Measurements from ENCODE around the gene HIC1. TPM values are rescaled to one million over a fixed set of nuclear protein-coding genes. Genes with fewer than 3 reads are reported as not detected.
"Not testable (repeated sequence)": the region's sequence is repeated elsewhere in the genome, so short reads cannot be mapped to it uniquely, and the experiment has no call there.

HIC1 gene
- 19.0 TPM for total RNA-seq (ENCODE audit: insufficient read depth, low replicate concordance)

- DNase-seq (ENCODE audit: low spot score): peak; percentile 74
Observed at GRCh38 chr17:2054512-2055291, at the start of gene HIC1. TSS of gene HIC1 (plus strand) at chr17:2055103. CDS start at chr17:2056691, 1,588 bp downstream.

DNA sequence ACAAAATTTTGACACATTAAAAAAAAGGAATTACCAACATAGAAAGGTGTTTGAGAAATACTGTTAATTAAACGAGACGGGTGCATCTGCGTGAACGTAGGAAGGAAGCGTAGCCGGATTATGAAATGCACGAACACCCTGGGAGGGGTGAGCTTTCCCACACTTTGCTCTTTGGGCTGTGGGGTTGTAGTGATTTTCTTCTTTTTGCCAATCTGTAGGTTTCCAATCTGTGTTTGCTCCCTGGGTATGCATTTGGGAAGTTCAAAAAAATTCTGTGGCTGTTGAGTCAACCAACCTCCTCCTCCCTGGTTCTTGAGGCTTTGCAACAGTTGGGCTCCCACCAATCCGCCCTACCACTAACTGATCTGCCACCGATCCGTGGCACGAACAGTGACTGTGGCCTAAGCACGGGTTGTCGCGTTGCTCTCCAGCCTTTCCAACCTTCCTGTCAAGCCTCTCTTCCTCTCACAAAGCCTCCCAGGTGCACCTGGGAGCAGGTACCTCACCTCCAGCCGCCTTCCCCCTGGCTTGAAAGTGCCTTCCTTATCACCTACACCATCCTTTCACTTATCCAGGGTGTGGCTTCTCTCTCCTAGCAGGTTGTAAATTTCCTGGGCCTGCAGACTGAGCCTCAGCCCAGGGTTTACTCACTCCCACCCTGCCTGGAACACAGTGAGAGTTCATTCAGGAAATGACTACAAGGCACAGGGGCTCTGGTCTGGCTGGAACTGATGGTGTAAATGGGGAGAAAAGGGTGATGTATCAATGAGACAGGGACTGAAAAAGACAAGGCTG lies 46.4 kb upstream of the HIC1 start:
- DNase-seq (ENCODE audit: low spot score): no peak

DNA sequence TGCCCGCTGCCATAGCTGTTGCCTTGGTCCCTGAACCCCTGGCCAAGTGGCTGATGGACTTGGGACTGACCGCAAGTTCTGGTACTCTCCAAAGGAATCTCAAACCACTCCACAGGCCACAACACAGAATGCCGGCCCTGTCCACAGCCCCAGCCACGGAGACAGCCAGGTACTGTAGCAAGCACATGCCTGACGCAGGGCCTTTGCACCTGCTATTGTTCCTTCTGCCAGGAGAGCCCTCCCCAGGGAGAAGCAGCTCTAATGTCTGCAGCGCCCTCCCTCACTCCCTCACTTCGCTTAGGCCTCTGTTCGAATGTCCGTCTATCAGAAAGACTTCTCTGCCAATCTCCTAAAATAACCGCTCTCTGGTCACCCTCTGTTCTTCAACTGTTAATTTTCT lies 45.2 kb upstream of the HIC1 start:
- no peak for DNase-seq (ENCODE audit: low spot score)

DNA sequence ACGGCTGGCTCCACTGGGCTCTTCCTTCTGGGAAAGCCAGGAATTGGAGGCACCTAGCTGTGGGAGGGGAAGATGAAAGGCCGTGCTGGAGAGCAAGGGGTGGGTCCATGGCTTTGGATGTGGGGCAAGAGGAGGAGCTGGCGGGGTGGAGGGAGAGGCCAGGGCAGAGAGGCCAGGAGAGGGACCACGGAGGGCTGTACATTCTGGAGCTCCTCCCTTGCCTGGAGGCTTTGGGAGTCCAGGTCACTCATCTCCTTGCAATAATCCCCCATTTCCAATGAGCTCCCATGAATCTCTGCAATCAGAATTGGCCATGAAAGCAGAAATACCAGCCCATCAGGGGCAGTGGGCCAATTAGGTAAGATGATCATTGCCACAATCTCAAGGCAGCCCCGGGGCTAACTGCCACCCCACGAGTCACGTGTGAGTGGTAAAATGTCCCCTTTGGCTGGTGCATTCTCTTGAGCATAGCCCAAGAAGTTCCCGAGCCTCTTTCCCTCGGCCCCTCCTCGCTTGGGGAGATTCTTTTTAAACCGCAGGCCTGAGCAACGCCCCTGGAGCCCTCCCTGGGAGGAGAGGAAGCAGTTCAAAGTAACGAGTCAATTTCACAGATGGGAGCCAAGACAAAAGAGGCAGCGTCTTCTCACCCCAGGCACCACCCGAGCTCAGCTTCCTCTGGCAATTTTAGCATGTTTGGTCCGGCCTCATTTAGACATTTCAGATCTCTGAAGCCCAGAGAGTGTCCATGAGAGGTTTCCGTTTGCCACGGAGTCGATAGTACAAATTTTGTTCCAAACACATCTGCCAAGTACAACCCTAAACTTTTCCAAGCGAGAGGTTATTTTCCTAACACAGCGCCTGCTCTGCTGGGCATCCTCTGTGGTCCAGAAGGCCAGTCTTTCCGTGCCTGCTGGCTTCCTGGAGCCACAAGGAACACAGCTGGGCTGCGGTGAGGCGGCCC lies 43.2 kb upstream of the HIC1 start:
- peak; percentile 37 for DNase-seq (ENCODE audit: low spot score)

- no peak for DNase-seq (ENCODE audit: low spot score)
Observed at GRCh38 chr17:2012499-2012898, 42.4 kb upstream of the HIC1 start.

DNA sequence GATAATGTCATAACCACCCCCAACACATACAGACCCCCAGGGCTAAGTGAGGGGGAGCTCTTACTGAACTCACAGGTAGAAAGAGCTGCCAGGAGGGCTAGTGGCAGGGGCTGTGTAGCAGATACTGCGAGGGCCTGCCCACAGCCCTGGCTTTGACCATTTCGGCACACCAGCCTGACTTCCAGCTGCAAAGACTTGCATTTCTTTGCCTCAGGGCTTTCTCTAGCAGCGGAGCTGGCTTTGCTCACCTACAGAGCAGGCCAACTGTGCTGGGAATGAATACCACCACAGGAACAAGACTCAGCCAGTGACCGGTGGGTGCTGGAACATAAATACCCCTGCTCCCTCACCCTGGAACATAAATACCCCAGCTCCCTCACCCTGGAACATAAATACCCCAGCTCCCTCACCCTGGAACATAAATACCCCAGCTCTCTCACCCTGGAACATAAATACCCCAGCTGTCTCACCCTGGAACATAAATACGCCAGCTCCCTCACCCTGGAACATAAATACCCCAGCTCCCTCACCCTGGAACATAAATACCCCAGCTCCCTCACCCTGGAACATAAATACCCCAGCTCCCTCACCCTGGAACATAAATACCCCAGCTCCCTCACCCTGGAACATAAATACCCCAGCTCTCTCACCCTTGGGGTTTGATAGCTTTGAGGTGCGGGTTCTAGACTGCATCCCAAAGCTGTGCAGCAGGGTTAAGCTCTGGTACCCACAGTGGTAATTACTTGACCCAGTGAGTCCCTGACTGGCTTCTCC lies 41.5 kb upstream of the HIC1 start:
- DNase-seq (ENCODE audit: low spot score): not testable (repeated sequence)

DNA sequence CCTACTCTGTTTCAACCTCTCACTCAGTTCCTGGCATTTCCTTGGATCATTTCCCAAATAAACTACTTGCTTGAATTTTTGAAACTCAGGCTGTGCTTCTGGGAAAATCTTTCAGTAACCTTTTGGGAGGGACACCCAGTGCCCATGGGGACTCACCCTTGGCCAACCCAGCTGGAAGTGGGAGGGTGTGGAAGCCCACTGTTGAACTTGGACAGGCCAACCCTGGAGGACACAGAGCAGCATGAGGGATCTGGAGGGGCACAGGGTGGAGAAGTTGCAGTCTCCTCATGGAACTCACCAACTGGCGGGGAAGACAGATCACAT lies 40.9 kb upstream of the HIC1 start:
- DNase-seq (ENCODE audit: low spot score): no peak

GRCh38 chr17:2015314-2015713 lies 39.6 kb upstream of the HIC1 start:
- DNase-seq (ENCODE audit: low spot score): no peak

DNA sequence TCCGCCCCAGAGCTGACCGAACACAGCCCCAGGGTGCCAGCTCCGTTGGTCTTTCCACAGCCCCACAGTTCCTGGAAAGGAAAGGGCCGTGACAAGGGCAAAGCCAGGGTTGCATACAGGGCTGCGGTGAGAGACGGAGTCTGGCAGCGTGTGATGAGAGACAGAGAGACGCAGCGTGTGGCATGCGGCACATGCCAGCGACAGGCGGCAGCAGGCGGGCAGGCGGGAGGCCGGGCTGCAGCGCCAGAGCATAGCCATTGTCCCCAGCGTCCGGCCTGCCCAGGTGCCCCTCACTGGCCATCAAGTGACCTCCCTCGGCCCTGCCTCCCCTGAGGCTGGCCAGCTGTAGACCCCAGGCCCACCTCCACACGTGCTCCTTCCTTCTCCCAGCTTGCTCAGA lies 38.4 kb upstream of the HIC1 start:
- no peak for DNase-seq (ENCODE audit: low spot score)

DNA sequence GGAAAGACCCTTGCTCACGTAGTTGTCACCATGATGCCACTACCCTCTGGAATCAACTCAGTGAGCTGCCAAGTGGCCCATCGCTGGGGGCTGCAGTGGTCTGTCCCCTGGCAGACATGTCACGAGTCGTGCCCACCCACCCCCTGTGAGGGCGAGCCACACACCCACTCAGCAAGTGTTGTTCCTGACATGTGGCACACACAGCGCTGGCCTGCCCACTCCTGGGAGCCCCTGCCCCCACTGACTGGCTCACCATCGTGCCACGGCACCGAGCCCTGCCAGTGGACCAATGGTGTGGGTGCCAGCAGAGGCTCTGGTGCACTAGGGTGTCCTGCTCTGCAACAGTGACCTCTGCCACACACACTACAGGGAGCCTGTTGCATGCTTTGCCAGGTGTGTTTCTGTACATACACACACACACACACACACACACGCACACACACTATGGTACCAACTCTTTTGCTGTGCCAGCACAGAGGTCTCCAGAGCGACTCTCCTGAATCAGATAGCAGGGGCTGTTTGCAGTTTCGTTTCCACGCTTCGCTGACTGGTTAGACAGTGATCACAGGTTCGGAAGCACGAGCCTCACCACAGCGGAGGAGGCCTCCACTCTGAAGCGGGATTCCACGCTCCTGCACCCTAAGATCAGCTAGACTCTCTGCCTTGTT lies 37.5 kb upstream of the HIC1 start:
- no peak for DNase-seq (ENCODE audit: low spot score)

GRCh38 chr17:2018716-2019510 lies 36.0 kb upstream of the HIC1 start:
- DNase-seq (ENCODE audit: low spot score): no peak

DNA sequence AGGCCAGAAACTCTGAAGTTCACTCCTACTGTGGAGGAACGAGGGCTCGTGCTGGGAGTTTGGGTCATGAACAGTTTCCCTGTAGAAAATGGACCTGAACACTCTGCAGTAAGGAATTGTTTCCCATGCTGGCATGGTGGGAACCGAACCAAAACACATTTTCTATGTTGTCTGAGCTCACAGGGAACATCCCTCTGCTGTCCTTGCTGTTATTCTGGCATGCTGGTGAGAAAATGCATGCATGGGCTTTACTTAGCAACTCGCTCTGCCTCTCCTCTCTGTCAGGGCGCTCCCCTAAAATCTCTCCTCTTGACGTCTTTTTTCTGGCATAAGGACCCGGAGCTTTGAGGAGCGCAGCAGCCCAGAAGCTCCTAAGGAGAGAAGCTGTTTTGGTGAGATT lies 35.2 kb upstream of the HIC1 start:
- no peak for DNase-seq (ENCODE audit: low spot score)

- no peak for DNase-seq (ENCODE audit: low spot score)
Observed at GRCh38 chr17:2020721-2021120, 34.2 kb upstream of the HIC1 start.

- no peak for DNase-seq (ENCODE audit: low spot score)
Observed at GRCh38 chr17:2022647-2023240, 32.2 kb upstream of the HIC1 start.

GRCh38 chr17:2023256-2023655 lies 31.6 kb upstream of the HIC1 start:
- no peak for DNase-seq (ENCODE audit: low spot score)

- DNase-seq (ENCODE audit: low spot score): peak; percentile 48
Observed at GRCh38 chr17:2023692-2024571, 31.0 kb upstream of the HIC1 start.

DNA sequence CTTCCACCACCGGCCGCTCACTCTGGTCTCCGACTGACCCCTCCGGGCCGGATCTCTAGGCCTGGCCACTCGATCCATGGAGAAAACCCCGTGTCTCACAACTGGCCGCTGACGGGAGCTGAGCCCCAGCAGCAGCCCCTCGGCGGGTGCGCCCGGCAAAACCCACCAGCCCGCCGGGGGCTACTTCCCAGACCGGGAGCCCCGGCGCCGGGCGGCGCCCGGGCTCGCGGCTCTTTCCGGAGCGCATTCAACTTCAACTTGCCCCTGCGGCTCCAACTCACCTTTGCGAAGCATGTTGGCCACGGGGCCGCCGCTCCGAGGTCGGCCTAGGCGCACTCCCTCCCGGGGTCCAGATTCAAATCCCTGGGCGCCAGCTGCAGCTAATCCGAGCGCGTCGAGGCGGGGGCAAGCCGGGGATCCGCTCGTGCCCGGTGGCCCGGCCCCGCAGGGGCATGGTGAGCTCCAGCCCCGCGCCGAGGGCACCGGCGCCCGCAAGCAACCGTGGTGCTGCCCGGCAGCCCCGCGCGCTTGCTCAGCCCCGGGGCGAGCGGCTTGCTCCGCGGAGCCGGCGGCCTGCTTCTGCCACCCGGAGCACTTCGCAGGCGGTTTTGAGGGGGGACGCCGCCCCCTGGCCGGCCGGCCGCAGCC lies 30.2 kb upstream of the HIC1 start:
- DNase-seq (ENCODE audit: low spot score): no peak

DNA sequence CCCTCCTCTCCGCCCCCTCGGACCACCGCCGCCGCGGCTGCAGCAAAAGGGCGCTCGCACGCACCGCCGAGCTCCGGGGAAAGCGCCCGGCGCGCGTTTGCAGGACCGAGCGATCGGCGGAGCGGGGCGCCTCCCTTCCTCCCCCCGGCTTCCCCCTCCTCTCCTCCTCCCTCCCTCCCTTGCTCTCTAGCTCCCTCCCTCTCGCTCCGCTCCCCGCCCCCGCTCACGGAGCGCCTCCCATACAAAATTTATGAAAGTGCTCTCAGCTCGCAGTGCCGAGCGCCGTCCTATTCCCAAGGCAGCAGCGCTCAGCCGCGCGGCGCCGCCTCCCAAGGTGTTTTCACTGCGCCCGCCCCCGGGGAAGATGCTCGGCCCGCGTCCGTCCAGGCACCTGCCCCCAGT lies 29.7 kb upstream of the HIC1 start, which contains the start of gene RTN4RL1:
Gene RTN4RL1 (minus strand): TSS at position 115 of the 402 bp plus-strand sequence. CDS start 469 bp downstream, outside the sequence.
- peak; percentile 70 for DNase-seq (ENCODE audit: low spot score)

Measured in umbilical cord (tissue), 2 donors.